DND-41 (cell line): ENCODE data around the gene DRAM1.
A peak's percentile ranks its signal among the peaks of the same experiment; 100 is the strongest.

Experiments
- ATAC-seq: fragments of 200-7000 bp; cut with Tn5 transposase; 3 replicates; pipeline ENCODE4 v1.9.1; 2021; ENCODE audit warnings: low read depth; ENCODE audit not compliant: insufficient read depth
- DNase-seq: peaks from one replicate; pipeline ENCODE4 v3.0.0-alpha.2; 2020
- H2AFZ ChIP-seq: 2 replicates; pipeline ENCODE4 v1.6.0; 2012; ENCODE audit warnings: low read depth, low read length
- H3K27ac ChIP-seq: 2 replicates; pipeline ENCODE4 v1.5.1; 2012; ENCODE audit warnings: low read length, inconsistent platforms
- H3K27me3 ChIP-seq: fragments of 200-600 bp; sonication (generic); 2 replicates; pipeline ENCODE4 v1.6.0; 2012; ENCODE audit warnings: low read length, mild to moderate bottlenecking, inconsistent platforms; ENCODE audit not compliant: insufficient read depth, poor library complexity
- H3K36me3 ChIP-seq: 2 replicates; pipeline ENCODE4 v1.5.1; 2012; ENCODE audit warnings: low read length, inconsistent platforms; ENCODE audit not compliant: insufficient read depth
- H3K4me1 ChIP-seq: 2 replicates; pipeline ENCODE4 v1.5.1; 2012; ENCODE audit warnings: mild to moderate bottlenecking, low read length; ENCODE audit not compliant: insufficient read depth
- H3K4me2 ChIP-seq: 2 replicates; pipeline ENCODE4 v1.6.0; 2012; ENCODE audit warnings: mild to moderate bottlenecking, moderate library complexity, low read length, inconsistent platforms; ENCODE audit not compliant: insufficient read depth
- H3K4me3 ChIP-seq, 2 experiments: fragments of 200-600 bp in 1 of 2; shearing (Covaris generic) in 1 of 2; 2 replicates each; pipeline ENCODE4 v1.5.1; 2012 to 2016; ENCODE audit warnings: inconsistent platforms in 2 of 2, low read length in 2 of 2, mild to moderate bottlenecking in 2 of 2, low read depth in 1 of 2, moderate library complexity in 1 of 2
- H3K79me2 ChIP-seq: 2 replicates; pipeline ENCODE4 v1.6.0; 2012; ENCODE audit warnings: low read length, inconsistent platforms; ENCODE audit not compliant: insufficient read depth
- H3K9ac ChIP-seq: 2 replicates; pipeline ENCODE4 v1.6.0; 2012; ENCODE audit warnings: low read depth, mild to moderate bottlenecking, inconsistent platforms, low read length, moderate library complexity
- H3K9me3 ChIP-seq: 2 replicates; pipeline ENCODE4 v1.5.1; 2012; ENCODE audit warnings: low read length, moderate library complexity, mild to moderate bottlenecking, inconsistent platforms; ENCODE audit not compliant: insufficient read depth, severe bottlenecking
- H4K20me1 ChIP-seq: 2 replicates; pipeline ENCODE4 v1.6.0; 2012; ENCODE audit warnings: low read length; ENCODE audit not compliant: insufficient read depth
- CTCF ChIP-seq: IDR thresholded peaks from 2 replicates; pipeline ENCODE4 v1.5.1; 2012; ENCODE audit warnings: borderline replicate concordance, low read length, moderate library complexity, mild to moderate bottlenecking; ENCODE audit not compliant: poor library complexity, severe bottlenecking; ENCODE audit errors: extremely low read depth
- EZH2 ChIP-seq: IDR thresholded peaks from 3 replicates; pipeline ENCODE4 v1.6.1; 2012; ENCODE audit warnings: borderline replicate concordance, low read depth, mild to moderate bottlenecking, moderate library complexity, low read length, inconsistent platforms; ENCODE audit not compliant: severe bottlenecking

DRAM1 gene

GRCh38 chr12:101875162-101875561 lies 2.2 kb upstream of the DRAM1 start:
- H2AFZ ChIP-seq = no peak overlapping the region
- TF ChIP-seq EZH2 = no peak
- no peak for TF ChIP-seq CTCF
- no peak overlapping the region for H3K4me2 ChIP-seq
- no peak overlapping the region for H3K4me3 ChIP-seq
- ATAC-seq (no peak), DNase-seq (no peak)
- peaks cover 16% of the 10 kb centered on the region for H3K4me1 ChIP-seq
- no peak overlapping the region for H3K9ac ChIP-seq
- H3K27me3 ChIP-seq = peaks cover 3% of the 10 kb centered on the region
- no peaks in the 10 kb centered on the region for H4K20me1 ChIP-seq
- no peaks in the 10 kb centered on the region for H3K79me2 ChIP-seq
- no peak overlapping the region for H3K27ac ChIP-seq
- no peaks in the 10 kb centered on the region for H3K9me3 ChIP-seq
- no peaks in the 10 kb centered on the region for H3K36me3 ChIP-seq

- Histone ChIP-seq H3K79me2 (no peaks in the 10 kb centered on the region), H3K4me2 (peak overlapping the region; percentile 77; the same call in 1 of the 2 replicates), H2AFZ (peak overlapping the region; percentile 91; the same call in 1 of the 2 replicates), H3K36me3 (no peaks in the 10 kb centered on the region), H3K4me1 (peaks cover 16% of the 10 kb centered on the region), H3K27me3 (peaks cover 3% of the 10 kb centered on the region), H3K9me3 (no peaks in the 10 kb centered on the region), H3K27ac (no peak overlapping the region), H3K4me3 (peak overlapping the region in 1 of 2 experiments; percentile 74; a peak in 2 of 4 replicates), H4K20me1 (no peaks in the 10 kb centered on the region), H3K9ac (0 out of 2 replicates have a peak overlapping the region, but pooled peaks have one; percentile 76)
- ATAC-seq (no peak), DNase-seq (no peak)
- TF ChIP-seq CTCF (no peak), EZH2 (no peak)
These were observed 989 bp upstream of the DRAM1 start for GRCh38 chr12:101876322-101876860.

- peak overlapping the region; percentile 91 for H2AFZ ChIP-seq
- DNase-seq (no peak), ATAC-seq (no peak)
- H3K36me3 ChIP-seq = no peaks in the 10 kb centered on the region
- H3K4me1 ChIP-seq = peaks cover 16% of the 10 kb centered on the region
- peak overlapping the region; percentile 53 to 74; a peak in 3 of 4 replicates for H3K4me3 ChIP-seq
- H3K79me2 ChIP-seq = no peaks in the 10 kb centered on the region
- H3K9ac ChIP-seq = peak overlapping the region; percentile 76
- H4K20me1 ChIP-seq = no peaks in the 10 kb centered on the region
- no peak for TF ChIP-seq EZH2
- no peaks in the 10 kb centered on the region for H3K9me3 ChIP-seq
- peaks cover 3% of the 10 kb centered on the region for H3K27me3 ChIP-seq
- H3K4me2 ChIP-seq = peak overlapping the region; percentile 77
- H3K27ac ChIP-seq = no peak overlapping the region
These were observed 444 bp downstream of the DRAM1 start for GRCh38 chr12:101877806-101878242.

GRCh38 chr12:101878243-101878821 lies 952 bp downstream of the DRAM1 start:
- Histone ChIP-seq H3K27me3 (peaks cover 3% of the 10 kb centered on the region), H4K20me1 (no peaks in the 10 kb centered on the region), H3K9ac (no peak overlapping the region), H3K4me2 (peak overlapping the region; percentile 77), H3K36me3 (no peaks in the 10 kb centered on the region), H3K4me3 (peak overlapping the region in 1 of 2 experiments; percentile 74; a peak in 1 of 4 replicates), H3K4me1 (peaks cover 16% of the 10 kb centered on the region), H3K79me2 (no peaks in the 10 kb centered on the region), H2AFZ (peak overlapping the region; percentile 18; the same call in 1 of the 2 replicates), H3K27ac (no peak overlapping the region), H3K9me3 (no peaks in the 10 kb centered on the region)
- no peak for TF ChIP-seq EZH2
- TF ChIP-seq CTCF = no peak
- DNase-seq (no peak), ATAC-seq (no peak)
